Right renal cortex interstitium (tissue), 3 donors: ENCODE data around the gene CYP2E1. TPM values are rescaled to one million over a fixed set of nuclear protein-coding genes. Genes with fewer than 3 reads are reported as not detected.
"Not testable (repeated sequence)": the region's sequence is repeated elsewhere in the genome, so short reads cannot be mapped to it uniquely, and the experiment has no call there.

Source experiments
- DNase-seq, 3 donors: peaks; one replicate each; pipeline ENCODE4 v3.0.0-alpha.2; 2013; ENCODE audit warnings: low read depth in 3 of 3, low spot score in 2 of 3
- polyA plus RNA-seq, 3 donors: library from polyadenylated mRNA; unstranded; fragments of 120-200 nt; gene quantifications; one replicate each; pipeline ENCODE4 v1.2.1, GENCODE V29; 2013; ENCODE audit not compliant: insufficient read length in 3 of 3

Gene CYP2E1
- polyA plus RNA-seq, 3 donors: 0.69 to 0.93 (median 0.76) TPM

DNA sequence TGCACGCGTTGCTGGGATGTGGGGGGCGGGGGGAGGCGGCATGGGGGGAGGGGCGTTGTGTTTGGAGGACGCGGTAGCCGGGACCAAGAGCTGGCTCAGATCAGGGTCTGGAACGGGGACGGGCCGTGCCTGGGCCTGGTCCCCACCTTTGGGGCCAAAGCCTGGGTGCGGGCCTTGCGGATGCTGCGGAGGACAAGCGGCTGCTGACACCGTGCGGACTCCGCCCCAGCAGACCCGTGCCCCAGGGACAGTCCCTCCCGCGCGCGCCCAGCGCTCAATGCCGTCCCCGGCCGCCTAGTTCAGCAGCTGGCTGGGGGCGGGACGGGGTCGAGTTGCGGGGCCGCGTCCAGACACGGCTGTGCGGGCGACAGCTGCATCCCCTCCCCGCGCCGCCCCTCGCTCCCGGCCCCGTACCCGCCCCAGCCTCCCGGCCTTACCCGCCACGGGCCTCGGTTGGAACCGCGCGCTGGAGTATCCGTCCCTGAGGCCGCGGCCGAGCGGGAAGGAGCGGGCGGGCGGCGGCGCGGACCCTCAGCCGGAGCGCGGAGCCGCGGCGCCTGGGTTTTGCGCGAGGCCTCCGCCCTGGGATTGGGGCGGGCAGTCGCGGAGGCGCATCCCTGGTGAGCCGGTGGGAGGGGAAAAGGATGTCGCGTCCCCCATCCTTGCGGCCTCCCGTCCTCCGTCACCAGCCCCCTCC lies 41.8 kb downstream of the CYP2E1 start:
- not testable (repeated sequence) for DNase-seq

DNA sequence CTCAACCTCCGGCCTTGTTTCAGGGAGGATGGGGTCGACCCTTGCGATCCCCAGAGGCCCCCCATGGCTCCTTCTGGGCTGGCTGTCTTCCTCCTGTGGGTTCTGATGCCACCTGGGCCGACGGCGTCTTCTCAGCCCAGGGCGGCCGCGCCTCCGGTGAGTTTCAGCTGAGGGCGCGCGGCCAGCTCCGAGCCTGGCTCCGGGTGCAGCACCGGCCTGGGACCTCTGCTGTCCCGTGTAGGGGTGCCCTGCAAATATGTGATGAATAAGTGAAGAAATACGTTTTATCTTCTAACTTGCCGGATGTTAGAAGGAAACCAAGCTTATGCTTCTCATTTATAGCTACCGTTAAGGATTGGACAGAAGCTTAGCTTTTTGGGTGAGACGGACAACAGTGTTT lies 42.6 kb downstream of the CYP2E1 start:
- DNase-seq: not testable (repeated sequence)

DNA sequence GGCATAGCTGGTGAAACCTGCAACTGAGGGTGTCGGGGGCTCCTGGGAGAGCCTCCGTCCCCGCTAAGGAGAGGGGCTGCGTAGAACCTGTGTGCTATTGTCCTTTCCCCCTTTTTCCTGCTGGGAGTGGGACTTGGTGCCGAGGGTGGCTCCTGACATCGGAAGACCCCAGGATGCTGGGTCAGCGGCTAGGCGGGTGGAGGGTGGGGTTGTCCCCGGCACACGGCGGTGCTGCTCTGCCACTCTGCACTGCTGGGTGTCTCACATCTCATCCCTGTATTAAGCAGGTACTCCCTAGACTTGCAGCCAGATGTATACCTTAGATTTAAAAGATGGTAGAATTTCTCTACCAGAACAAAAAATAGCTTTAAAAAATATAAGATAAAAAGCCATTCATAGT lies 44.9 kb downstream of the CYP2E1 start:
- not testable (repeated sequence) for DNase-seq

DNA sequence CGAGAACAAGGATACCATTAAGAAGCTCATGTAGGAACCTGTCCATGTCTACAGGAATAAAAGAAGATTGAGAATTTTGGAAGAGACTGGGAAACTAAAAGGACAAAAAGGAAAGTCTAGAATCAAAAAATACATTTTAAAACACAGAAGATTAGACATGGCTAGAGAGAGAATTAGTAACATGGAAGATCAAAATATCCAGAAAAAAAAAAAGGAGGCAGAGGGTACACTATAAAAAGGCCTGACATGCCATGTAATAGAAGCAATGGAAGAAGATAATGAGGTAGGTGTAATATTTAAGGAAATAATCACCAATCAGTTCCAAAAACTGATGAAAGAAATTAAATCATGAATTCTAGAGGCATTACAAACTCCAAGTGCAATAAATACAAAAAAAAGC lies 46.3 kb downstream of the CYP2E1 start:
- DNase-seq: not testable (repeated sequence)

DNA sequence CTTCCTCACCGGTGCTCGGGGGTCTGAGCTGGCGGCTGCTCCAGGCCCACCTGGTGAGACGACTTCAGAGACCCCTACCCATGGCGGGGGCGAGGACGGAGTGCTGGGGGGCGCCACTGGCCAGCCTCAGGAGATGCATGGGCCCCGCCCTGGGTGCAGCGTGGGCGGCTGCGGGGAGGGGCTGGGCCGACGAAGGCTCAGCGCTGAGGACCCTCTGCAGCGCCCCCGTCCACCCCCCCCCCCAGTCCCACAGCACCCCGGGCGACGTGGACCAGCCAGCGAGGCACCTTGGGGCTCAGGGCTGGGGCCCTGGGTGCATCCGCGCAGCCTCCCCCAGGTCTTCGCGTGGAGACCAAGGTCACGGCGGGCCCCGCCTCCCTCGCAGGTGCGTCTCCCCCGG lies 49.9 kb downstream of the CYP2E1 start:
- DNase-seq: not testable (repeated sequence)

Other genes with a start within 250 kb of the CYP2E1 start
- 10 to 100 TPM; 53.6 to 60.4 (median 56.3) TPM for gene TUBGCP2, start 218.5 kb upstream of the CYP2E1 start, polyA plus RNA-seq
- 10 to 100 TPM; 33.1 to 42.2 (median 34.2) TPM for gene ZNF511, start 218.4 kb upstream of the CYP2E1 start, polyA plus RNA-seq
- not detected for gene CALY, start 190.5 kb upstream of the CYP2E1 start, polyA plus RNA-seq
- gene PRAP1, start 180.0 kb upstream of the CYP2E1 start, polyA plus RNA-seq: 1 to 10 TPM; 3.3 to 7.1 (median 5.7) TPM
- 10 to 100 TPM; 13.3 to 19.7 (median 17.2) TPM for gene FUOM, start 169.3 kb upstream of the CYP2E1 start, polyA plus RNA-seq
- 100 to 1,000 TPM; 120 to 146 (median 134) TPM for gene ECHS1, start 154.0 kb upstream of the CYP2E1 start, polyA plus RNA-seq
- 1 to 10 TPM; 3.8 to 6.2 (median 4.2) TPM for gene PAOX, start 148.1 kb upstream of the CYP2E1 start, polyA plus RNA-seq
- 10 to 100 TPM; 63.4 to 66.6 (median 65.1) TPM for gene MTG1, start 133.2 kb upstream of the CYP2E1 start, polyA plus RNA-seq
- 1 to 10 TPM; 2.7 to 3.5 (median 3.2) TPM for gene SPRN, start 102.7 kb upstream of the CYP2E1 start, polyA plus RNA-seq
- 1 to 10 TPM in 2 of 3 donors, under 1 TPM in 1; 0.98 to 1.2 (median 1.1) TPM for gene SCART1, start 73.4 kb upstream of the CYP2E1 start, polyA plus RNA-seq
- under 1 TPM; 0.10 to 0.26 (median 0.26) TPM for gene SYCE1, start 38.2 kb downstream of the CYP2E1 start, polyA plus RNA-seq
- gene FRG2B, start 99.4 kb downstream of the CYP2E1 start, polyA plus RNA-seq: not detected